Ramos (cell line): Measurements from ENCODE around the gene ZNF79.
"Not testable (repeated sequence)": the region's sequence is repeated elsewhere in the genome, so short reads cannot be mapped to it uniquely, and the experiment has no call there.

Experiments
- in situ Hi-C: fragments of 300-500 bp; cut with MboI; formaldehyde crosslinking; loops from one replicate; pipeline ENCODE4 v1.14.3; 2022; ENCODE audit warnings: low sequenced_read_pairs; ENCODE audit not compliant: unreplicated experiment

ZNF79 gene

GRCh38 chr9:127451608-127451857 lies 27.4 kb downstream of the ZNF79 start:
- in situ Hi-C loops: no loop called here

- in situ Hi-C loops: no loop called here
Observed at GRCh38 chr9:127451858-127452656, 27.9 kb downstream of the ZNF79 start.

GRCh38 chr9:127452691-127453090 lies 28.5 kb downstream of the ZNF79 start:
- in situ Hi-C loops: no loop called here

- in situ Hi-C loops: no loop called here
Observed at GRCh38 chr9:127455324-127455992, 31.3 kb downstream of the ZNF79 start.

GRCh38 chr9:127457191-127457878 lies 33.2 kb downstream of the ZNF79 start:
- in situ Hi-C loops: no loop called here

- in situ Hi-C loops: no loop called here
Observed at GRCh38 chr9:127458921-127459320, 34.7 kb downstream of the ZNF79 start.

- in situ Hi-C loops: no loop called here
Observed at GRCh38 chr9:127463382-127463781, 39.2 kb downstream of the ZNF79 start.

GRCh38 chr9:127463911-127464310 lies 39.7 kb downstream of the ZNF79 start:
- in situ Hi-C loops: no loop called here

- in situ Hi-C loops: not testable (repeated sequence)
Observed at GRCh38 chr9:127466407-127466917, 42.3 kb downstream of the ZNF79 start.

GRCh38 chr9:127467621-127468020 lies 43.4 kb downstream of the ZNF79 start:
- in situ Hi-C loops: no loop called here

GRCh38 chr9:127470662-127471061 lies 46.5 kb downstream of the ZNF79 start:
- in situ Hi-C loops: no loop called here

- in situ Hi-C loops: no loop called here
Observed at GRCh38 chr9:127473501-127473900, 49.3 kb downstream of the ZNF79 start.

GRCh38 chr9:127473932-127474331 lies 49.8 kb downstream of the ZNF79 start:
- in situ Hi-C loops: no loop called here

- in situ Hi-C loops: no loop called here
Observed at GRCh38 chr9:127474592-127474991, 50.4 kb downstream of the ZNF79 start.

- in situ Hi-C loops: no loop called here
Observed at GRCh38 chr9:127479507-127480081, 55.4 kb downstream of the ZNF79 start.

- in situ Hi-C loops: no loop called here
Observed at GRCh38 chr9:127482662-127483061, 58.5 kb downstream of the ZNF79 start.

- in situ Hi-C loops: no loop called here
Observed at GRCh38 chr9:127485995-127486394, 61.8 kb downstream of the ZNF79 start.

- in situ Hi-C loops: no loop called here
Observed at GRCh38 chr9:127488946-127489345, 64.8 kb downstream of the ZNF79 start.

- in situ Hi-C loops: no loop called here
Observed at GRCh38 chr9:127489471-127490115, 65.4 kb downstream of the ZNF79 start.

GRCh38 chr9:127490535-127491230 lies 66.5 kb downstream of the ZNF79 start:
- in situ Hi-C loops: no loop called here
